ENCODE measurements around the gene HAP1. TPM values are rescaled to one million over a fixed set of nuclear protein-coding genes. Genes with fewer than 3 reads are reported as not detected.

The HAP1 gene
- total and polyA plus RNA-seq, 8 donors: 0.31 to 0.85 (median 0.49) TPM; not detected in 4

GRCh38 chr17:41773190-41773588, 38.7 kb upstream of the HAP1 start:
- Histone ChIP-seq H3K36me3 (peaks cover 35 to 46% (median 40%) of the 10 kb centered on the region in 4 donors), H3K4me3 (no peak overlapping the region), H3K27me3 (no peaks in the 10 kb centered on the region), H3K9me3 (no peaks in the 10 kb centered on the region), H3K27ac (peak overlapping the region; percentile 74 to 94 (median 86)), H3K4me1 (peaks cover 64 to 71% (median 68%) of the 10 kb centered on the region in 4 donors)
- DNase-seq: peak; percentile 87 to 95
- WGBS, 5 donors: 13 to 21% (median 18%) methylated on average over 8 to 12 of the region's 12 CpGs
- peak; percentile 24 to 89 (median 71) for TF ChIP-seq POLR2AphosphoS5 (IDR thresholded peaks at IDR 0.05)
- no peak for TF ChIP-seq POLR2A (IDR thresholded peaks at IDR 0.05)
- intact Hi-C loops (cut with DNase I; ENCODE audit: low total_unique reads): no loop called here

- TF ChIP-seq POLR2AphosphoS5 (IDR thresholded peaks at IDR 0.05): no peak
- TF ChIP-seq POLR2A (IDR thresholded peaks at IDR 0.05): no peak
- TF ChIP-seq, protein P1, sequence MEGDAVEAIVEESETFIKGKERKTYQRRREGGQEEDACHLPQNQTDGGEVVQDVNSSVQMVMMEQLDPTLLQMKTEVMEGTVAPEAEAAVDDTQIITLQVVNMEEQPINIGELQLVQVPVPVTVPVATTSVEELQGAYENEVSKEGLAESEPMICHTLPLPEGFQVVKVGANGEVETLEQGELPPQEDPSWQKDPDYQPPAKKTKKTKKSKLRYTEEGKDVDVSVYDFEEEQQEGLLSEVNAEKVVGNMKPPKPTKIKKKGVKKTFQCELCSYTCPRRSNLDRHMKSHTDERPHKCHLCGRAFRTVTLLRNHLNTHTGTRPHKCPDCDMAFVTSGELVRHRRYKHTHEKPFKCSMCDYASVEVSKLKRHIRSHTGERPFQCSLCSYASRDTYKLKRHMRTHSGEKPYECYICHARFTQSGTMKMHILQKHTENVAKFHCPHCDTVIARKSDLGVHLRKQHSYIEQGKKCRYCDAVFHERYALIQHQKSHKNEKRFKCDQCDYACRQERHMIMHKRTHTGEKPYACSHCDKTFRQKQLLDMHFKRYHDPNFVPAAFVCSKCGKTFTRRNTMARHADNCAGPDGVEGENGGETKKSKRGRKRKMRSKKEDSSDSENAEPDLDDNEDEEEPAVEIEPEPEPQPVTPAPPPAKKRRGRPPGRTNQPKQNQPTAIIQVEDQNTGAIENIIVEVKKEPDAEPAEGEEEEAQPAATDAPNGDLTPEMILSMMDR (IDR thresholded peaks at IDR 0.05): no peak
- TF ChIP-seq EP300 (IDR thresholded peaks at IDR 0.05): no peak
- Histone ChIP-seq H3K4me1 (peaks cover 59 to 66% (median 63%) of the 10 kb centered on the region in 4 donors), H3K36me3 (peaks cover 40 to 51% (median 45%) of the 10 kb centered on the region in 4 donors), H3K4me3 (peak overlapping the region in 1 of 4 donors; percentile 14), H3K9me3 (no peaks in the 10 kb centered on the region), H3K27ac (peak overlapping the region; percentile 74 to 94 (median 86)), H3K27me3 (no peaks in the 10 kb centered on the region)
- peak in 1 of 2 donors; percentile 54 for DNase-seq
- 43 to 64% (median 50%) methylated on average over 8 to 19 of the region's 19 CpGs for WGBS, 5 donors
- intact Hi-C loops (cut with DNase I; ENCODE audit: low total_unique reads): no loop called here
Observed at GRCh38 chr17:41772586-41773189, 38.2 kb upstream of the HAP1 start.

DNA sequence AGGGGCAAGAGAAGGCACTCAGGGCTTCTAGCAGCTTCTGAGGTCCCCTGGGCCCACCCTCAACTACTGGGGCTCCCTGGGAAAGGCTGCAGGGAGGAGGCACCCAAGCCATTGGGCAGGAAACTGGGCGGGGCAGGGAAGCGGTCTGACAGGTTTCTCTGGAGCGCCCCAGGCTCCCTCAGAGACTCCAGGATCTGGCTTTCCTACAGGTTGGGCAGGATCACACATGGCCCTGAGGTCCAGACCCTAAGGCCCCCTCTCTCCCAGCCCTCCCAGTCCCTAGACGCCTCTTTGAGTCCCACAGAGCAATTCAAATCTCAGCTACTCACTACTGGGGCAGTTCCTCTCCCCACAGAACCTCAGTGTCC, 37.8 kb upstream of the HAP1 start:
- peak; percentile 90 to 94 for DNase-seq
- Histone ChIP-seq H3K9me3 (no peaks in the 10 kb centered on the region), H3K27ac (peak overlapping the region; percentile 74 to 94 (median 86)), H3K36me3 (peaks cover 45 to 56% (median 49%) of the 10 kb centered on the region in 4 donors), H3K4me1 (peaks cover 56 to 61% (median 58%) of the 10 kb centered on the region in 4 donors), H3K4me3 (peak overlapping the region in 1 of 4 donors; percentile 21), H3K27me3 (no peaks in the 10 kb centered on the region)
- no peak for TF ChIP-seq POLR2A (IDR thresholded peaks at IDR 0.05)
- no peak for TF ChIP-seq EP300 (IDR thresholded peaks at IDR 0.05)
- TF ChIP-seq POLR2AphosphoS5 (IDR thresholded peaks at IDR 0.05): peak in 1 of 3 donors; percentile 37
- intact Hi-C loops (cut with DNase I; ENCODE audit: low total_unique reads): no loop called here
- 32 to 71% (median 55%) methylated on average over 1 to 4 of the region's 4 CpGs for WGBS, 5 donors

DNA sequence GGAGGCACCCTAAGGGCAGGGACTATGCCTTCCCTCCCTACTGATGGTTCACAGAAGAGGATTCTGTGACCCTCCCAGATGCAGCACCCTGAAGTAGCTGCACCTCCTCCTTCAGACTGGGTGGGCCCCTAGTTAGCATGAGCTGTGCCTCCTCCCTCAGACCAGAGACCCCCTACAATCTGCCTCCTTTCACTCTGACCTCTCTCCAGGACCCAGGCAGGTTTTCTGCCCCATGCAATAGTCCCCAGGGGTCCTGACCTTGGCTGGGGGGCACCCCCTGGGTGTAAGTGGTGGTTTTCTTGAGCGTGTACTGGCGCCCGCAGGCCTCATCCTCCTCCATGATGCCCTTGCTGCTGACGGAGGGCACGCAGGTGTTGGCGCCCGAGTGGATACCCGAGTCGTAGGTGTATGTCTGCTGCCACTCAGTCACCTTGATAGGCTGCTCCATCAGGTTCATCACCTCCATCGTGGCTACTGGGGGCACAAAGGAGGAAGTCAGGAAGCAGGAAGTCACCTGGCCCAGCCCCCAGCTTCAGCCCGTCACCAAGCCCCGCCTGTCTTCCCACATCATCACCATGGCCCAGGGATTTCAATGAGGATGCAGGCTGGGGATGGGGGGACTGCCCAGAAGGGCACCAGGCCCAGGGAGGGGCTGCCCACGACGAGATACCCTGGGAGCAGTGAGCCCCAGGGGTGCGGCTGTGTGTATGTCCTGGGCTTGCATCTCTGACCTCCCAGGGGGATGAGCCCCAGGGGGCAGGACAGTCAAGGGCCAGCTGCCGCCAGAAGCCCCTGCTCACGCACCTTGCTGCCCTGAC, 37.2 kb upstream of the HAP1 start:
- intact Hi-C loops (cut with DNase I; ENCODE audit: low total_unique reads): no loop called here
- Histone ChIP-seq H3K4me3 (peak overlapping the region in 1 of 4 donors; percentile 21), H3K27me3 (no peaks in the 10 kb centered on the region), H3K36me3 (peaks cover 45 to 62% (median 55%) of the 10 kb centered on the region in 4 donors), H3K27ac (peak overlapping the region; percentile 74 to 94 (median 86)), H3K4me1 (peaks cover 50 to 55% (median 52%) of the 10 kb centered on the region in 4 donors), H3K9me3 (no peaks in the 10 kb centered on the region)
- no peak for DNase-seq
- TF ChIP-seq EP300 (IDR thresholded peaks at IDR 0.05): no peak
- 67 to 87% (median 73%) methylated on average over 12 to 17 of the region's 17 CpGs for WGBS, 5 donors

- peaks cover 34 to 39% (median 36%) of the 10 kb centered on the region in 4 donors for H3K4me1 ChIP-seq
- TF ChIP-seq POLR2A (IDR thresholded peaks at IDR 0.05): no peak
- no peak for TF ChIP-seq POLR2AphosphoS5 (IDR thresholded peaks at IDR 0.05)
- no peak for TF ChIP-seq EP300 (IDR thresholded peaks at IDR 0.05)
- TF ChIP-seq, protein P1 (IDR thresholded peaks at IDR 0.05): no peak
- H3K4me3 ChIP-seq: no peak overlapping the region
- peaks cover 54 to 70% (median 68%) of the 10 kb centered on the region in 4 donors for H3K36me3 ChIP-seq
- intact Hi-C loops (cut with DNase I; ENCODE audit: low total_unique reads): no loop called here
- 69 to 78% (median 74%) methylated on average over 3 of the region's 3 CpGs for WGBS, 5 donors
- no peaks in the 10 kb centered on the region for H3K27me3 ChIP-seq
- H3K9me3 ChIP-seq: no peaks in the 10 kb centered on the region
- no peak overlapping the region for H3K27ac ChIP-seq
- no peak for DNase-seq
Observed at GRCh38 chr17:41769985-41770384, 35.5 kb upstream of the HAP1 start.

Data from stomach (tissue), 9 donors.